Measurements from ENCODE around the gene PARD6G. TPM values are rescaled to one million over a fixed set of nuclear protein-coding genes. Genes with fewer than 3 reads are reported as not detected.

Gene PARD6G
- total RNA-seq, 6 donors from 2014 or later = 1.4 to 6.1 (median 3.5) TPM

- no peak overlapping the region for H3K4me3 ChIP-seq
- H3K4me1 ChIP-seq = peaks cover 0 to 6% (median 5%) of the 10 kb centered on the region in 4 donors
- H3K36me3 ChIP-seq = no peaks in the 10 kb centered on the region
- H3K27ac ChIP-seq = no peak overlapping the region
- ATAC-seq (ENCODE audit: low FRiP score in 2 of 2) (no peak), DNase-seq (no peak)
- H3K9me3 ChIP-seq = peaks cover 0 to 6% (median 2%) of the 10 kb centered on the region in 4 donors
- H3K27me3 ChIP-seq = no peaks in the 10 kb centered on the region
- TF ChIP-seq POLR2AphosphoS5 (IDR thresholded peaks at IDR 0.05) (no peak), EP300 (IDR thresholded peaks at IDR 0.05) (no peak), POLR2A (IDR thresholded peaks at IDR 0.05) (no peak), CTCF (IDR thresholded peaks at IDR 0.05) (no peak)
- WGBS, 2 donors = 83 to 89% methylated on average over 17 of the region's 17 CpGs
Measured at GRCh38 chr18:80169607-80170006, 77.7 kb downstream of the PARD6G start.

- no peak for DNase-seq
- H3K4me3 ChIP-seq = no peak overlapping the region
- H3K9me3 ChIP-seq = peaks cover 0 to 13% (median 2%) of the 10 kb centered on the region in 4 donors
- no peak for TF ChIP-seq POLR2A (IDR thresholded peaks at IDR 0.05)
- TF ChIP-seq POLR2AphosphoS5 (IDR thresholded peaks at IDR 0.05) = no peak
- TF ChIP-seq EP300 (IDR thresholded peaks at IDR 0.05) = no peak
- no peak for TF ChIP-seq CTCF (IDR thresholded peaks at IDR 0.05)
- no peaks in the 10 kb centered on the region for H3K36me3 ChIP-seq
- H3K27me3 ChIP-seq = no peaks in the 10 kb centered on the region
- peaks cover 0 to 6% (median 5%) of the 10 kb centered on the region in 4 donors for H3K4me1 ChIP-seq
- WGBS, 2 donors = 75 to 82% methylated on average over 12 to 15 of the region's 15 CpGs
- no peak for ATAC-seq (ENCODE audit: low FRiP score in 2 of 2)
- no peak overlapping the region for H3K27ac ChIP-seq
Measured at GRCh38 chr18:80168982-80169381, 78.3 kb downstream of the PARD6G start.

- H3K4me3 ChIP-seq = no peak overlapping the region
- no peaks in the 10 kb centered on the region for H3K36me3 ChIP-seq
- ATAC-seq (ENCODE audit: low FRiP score in 2 of 2) (no peak), DNase-seq (no peak)
- H3K27ac ChIP-seq = no peak overlapping the region
- H3K27me3 ChIP-seq = no peaks in the 10 kb centered on the region
- H3K4me1 ChIP-seq = peaks cover 0 to 6% (median 5%) of the 10 kb centered on the region in 4 donors
- H3K9me3 ChIP-seq = peaks cover 0 to 14% (median 2%) of the 10 kb centered on the region in 4 donors
- no peak for TF ChIP-seq POLR2AphosphoS5 (IDR thresholded peaks at IDR 0.05)
- TF ChIP-seq POLR2A (IDR thresholded peaks at IDR 0.05) = no peak
- no peak for TF ChIP-seq EP300 (IDR thresholded peaks at IDR 0.05)
- TF ChIP-seq CTCF (IDR thresholded peaks at IDR 0.05) = no peak
- 66 to 84% methylated on average over 2 of the region's 2 CpGs for WGBS, 2 donors
Measured at GRCh38 chr18:80168346-80168745, 79.0 kb downstream of the PARD6G start.

- no peaks in the 10 kb centered on the region for H3K27me3 ChIP-seq
Measured at GRCh38 chr18:80167931-80168330, 79.4 kb downstream of the PARD6G start.

More at GRCh38 chr18:80167931-80168330, 79.4 kb downstream of the PARD6G start:
- no peak for DNase-seq
- Histone ChIP-seq H3K4me3 (no peak overlapping the region), H3K9me3 (peaks cover 0 to 14% (median 2%) of the 10 kb centered on the region in 4 donors), H3K36me3 (no peaks in the 10 kb centered on the region), H3K4me1 (peaks cover 0 to 6% (median 5%) of the 10 kb centered on the region in 4 donors), H3K27ac (no peak overlapping the region)
- no peak for ATAC-seq (ENCODE audit: low FRiP score in 2 of 2)
- TF ChIP-seq CTCF (IDR thresholded peaks at IDR 0.05) (no peak), POLR2AphosphoS5 (IDR thresholded peaks at IDR 0.05) (no peak), POLR2A (IDR thresholded peaks at IDR 0.05) (no peak), EP300 (IDR thresholded peaks at IDR 0.05) (no peak)
- WGBS, 2 donors = 51 to 53% methylated on average over 13 of the region's 13 CpGs

Data from upper lobe of left lung (tissue), 6 donors.